ENCODE data around the gene RBM10. TPM values are rescaled to one million over a fixed set of nuclear protein-coding genes. Genes with fewer than 3 reads are reported as not detected.
A peak's percentile ranks its signal among the peaks of the same experiment; 100 is the strongest.

The RBM10 gene
- total and polyA plus RNA-seq, 9 of the 15 experiments (the other 6 are each of a cell fraction or from before 2014, with no cell fraction given) = 1.1 to 61.7 (median 31.5) TPM

- TF ChIP-seq NRF1 (conservative IDR thresholded peaks at IDR 0.05 in 1 of 2, IDR thresholded peaks at IDR 0.05 in 1 of 2) (0 out of 4 replicates have a peak, but pooled peaks of 1 of the 2 experiments have one; percentile 24), C11orf30 (IDR thresholded peaks at IDR 0.05; ENCODE audit: low read depth) (no peak), DLX4 (CRISPR knock-in tag; IDR thresholded peaks at IDR 0.05) (no peak), ZNF140 (CRISPR knock-in tag; IDR thresholded peaks at IDR 0.05) (no peak), ZNF24 (IDR thresholded peaks at IDR 0.05) (no peak), MEF2D (tag; conservative IDR thresholded peaks at IDR 0.05; ENCODE audit: low read depth) (no peak), GTF2E2 (tag; IDR thresholded peaks at IDR 0.05) (peak; percentile 66; the same call in 1 of the 2 replicates), CREB1 (IDR thresholded peaks at IDR 0.05) (no peak), CREB1 (CRISPR knock-in tag; IDR thresholded peaks at IDR 0.05) (no peak; the same call in 1 of the 2 replicates), PHTF2 (CRISPR knock-in tag; IDR thresholded peaks at IDR 0.05) (no peak), TAF7 (tag; IDR thresholded peaks at IDR 0.05) (peak; percentile 90), NFYB (IDR thresholded peaks at IDR 0.05; ENCODE audit: extremely low read depth, insufficient read length) (peak; percentile 90), SP1 (CRISPR knock-in tag; IDR thresholded peaks at IDR 0.05) (peak; percentile 73), TAF9B (IDR thresholded peaks at IDR 0.05; ENCODE audit: partially characterized antibody) (peak; percentile 32), MTA3 (IDR thresholded peaks at IDR 0.05; ENCODE audit: borderline replicate concordance) (peak; percentile 43; the same call in 1 of the 2 replicates), PPARD (CRISPR knock-in tag; IDR thresholded peaks at IDR 0.05) (no peak), ZC3H8 (IDR thresholded peaks at IDR 0.05) (no peak), HSF4 (CRISPR knock-in tag; IDR thresholded peaks at IDR 0.05; ENCODE audit: borderline replicate concordance) (no peak)
- TF ChIP-seq, protein P1, sequence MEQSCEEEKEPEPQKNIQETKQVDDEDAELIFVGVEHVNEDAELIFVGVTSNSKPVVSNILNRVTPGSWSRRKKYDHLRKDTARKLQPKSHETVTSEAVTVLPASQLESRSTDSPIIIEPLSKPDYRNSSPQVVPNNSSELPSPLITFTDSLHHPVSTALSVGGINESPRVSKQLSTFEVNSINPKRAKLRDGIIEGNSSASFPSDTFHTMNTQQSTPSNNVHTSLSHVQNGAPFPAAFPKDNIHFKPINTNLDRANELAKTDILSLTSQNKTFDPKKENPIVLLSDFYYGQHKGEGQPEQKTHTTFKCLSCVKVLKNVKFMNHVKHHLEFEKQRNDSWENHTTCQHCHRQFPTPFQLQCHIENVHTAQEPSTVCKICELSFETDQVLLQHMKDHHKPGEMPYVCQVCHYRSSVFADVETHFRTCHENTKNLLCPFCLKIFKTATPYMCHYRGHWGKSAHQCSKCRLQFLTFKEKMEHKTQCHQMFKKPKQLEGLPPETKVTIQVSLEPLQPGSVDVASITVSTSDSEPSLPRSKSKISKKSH (CRISPR knock-in tag; IDR thresholded peaks at IDR 0.05) = no peak
- TF ChIP-seq, protein P2, sequence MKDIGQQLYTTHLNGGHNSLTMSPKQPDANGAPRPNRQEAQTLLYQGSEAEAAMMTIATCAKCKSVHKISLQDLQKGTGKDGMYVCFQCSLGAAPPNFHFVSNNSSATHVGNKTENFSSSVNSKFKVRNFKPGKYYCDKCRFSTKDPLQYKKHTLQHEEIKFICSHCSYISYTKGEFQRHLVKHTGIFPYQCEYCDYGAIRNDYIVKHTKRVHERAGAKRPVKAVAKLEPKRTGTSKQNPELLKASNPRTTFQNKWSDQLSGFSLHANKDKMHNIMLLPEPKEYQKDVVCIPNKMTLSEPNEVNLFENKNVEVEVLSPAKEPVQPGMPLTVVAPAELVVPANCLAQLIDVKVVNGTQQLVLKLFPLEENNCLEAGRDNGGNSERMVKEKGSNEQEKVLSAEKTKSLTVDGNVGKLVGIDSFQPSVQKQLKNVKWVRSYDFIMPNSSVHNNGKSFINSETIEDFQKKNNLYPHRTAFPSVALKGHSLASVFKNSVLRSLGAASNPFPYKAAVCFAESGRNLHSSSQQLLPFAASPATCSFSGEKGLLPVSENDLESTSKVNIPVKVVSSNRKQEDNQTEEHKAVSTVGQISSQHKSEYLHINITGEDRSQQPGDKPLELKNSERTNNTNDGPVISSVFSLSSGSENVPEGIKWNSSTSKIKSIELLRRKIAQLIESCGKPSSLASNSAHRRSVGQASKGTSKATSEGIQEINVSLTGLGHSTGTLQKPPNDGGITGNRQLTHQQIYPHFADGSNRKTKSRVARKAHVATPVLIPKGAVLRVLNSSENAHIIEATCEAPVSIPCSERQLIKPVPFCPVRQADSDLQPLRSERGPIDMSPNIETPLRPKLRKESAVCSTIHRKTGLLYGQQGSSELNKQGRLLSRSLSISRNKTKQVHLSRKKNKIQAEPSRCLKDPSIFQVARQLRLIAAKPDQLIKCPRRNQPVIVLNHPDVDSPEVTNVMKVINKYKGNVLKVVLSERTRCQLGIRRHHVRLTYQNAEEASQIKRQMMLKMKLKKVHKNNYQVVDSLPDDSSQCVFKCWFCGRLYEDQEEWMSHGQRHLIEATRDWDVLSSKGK (CRISPR knock-in tag; IDR thresholded peaks at IDR 0.05) = no peak
- TF ChIP-seq, protein P3, sequence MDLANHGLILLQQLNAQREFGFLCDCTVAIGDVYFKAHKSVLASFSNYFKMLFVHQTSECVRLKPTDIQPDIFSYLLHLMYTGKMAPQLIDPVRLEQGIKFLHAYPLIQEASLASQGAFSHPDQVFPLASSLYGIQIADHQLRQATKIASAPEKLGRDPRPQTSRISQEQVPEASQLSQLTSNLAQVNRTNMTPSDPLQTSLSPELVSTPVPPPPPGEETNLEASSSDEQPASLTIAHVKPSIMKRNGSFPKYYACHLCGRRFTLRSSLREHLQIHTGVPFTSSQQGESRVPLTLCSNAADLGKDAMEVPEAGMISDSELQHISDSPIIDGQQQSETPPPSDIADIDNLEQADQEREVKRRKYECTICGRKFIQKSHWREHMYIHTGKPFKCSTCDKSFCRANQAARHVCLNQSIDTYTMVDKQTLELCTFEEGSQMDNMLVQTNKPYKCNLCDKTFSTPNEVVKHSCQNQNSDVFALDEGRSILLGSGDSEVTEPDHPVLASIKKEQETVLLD (IDR thresholded peaks at IDR 0.05) = no peak
- TF ChIP-seq, protein P4, sequence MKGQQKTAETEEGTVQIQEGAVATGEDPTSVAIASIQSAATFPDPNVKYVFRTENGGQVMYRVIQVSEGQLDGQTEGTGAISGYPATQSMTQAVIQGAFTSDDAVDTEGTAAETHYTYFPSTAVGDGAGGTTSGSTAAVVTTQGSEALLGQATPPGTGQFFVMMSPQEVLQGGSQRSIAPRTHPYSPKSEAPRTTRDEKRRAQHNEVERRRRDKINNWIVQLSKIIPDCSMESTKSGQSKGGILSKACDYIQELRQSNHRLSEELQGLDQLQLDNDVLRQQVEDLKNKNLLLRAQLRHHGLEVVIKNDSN (CRISPR knock-in tag; IDR thresholded peaks at IDR 0.05) = no peak
These were observed 15.7 kb upstream of the RBM10 start (continued) for GRCh38 chrX:47129157-47129898.
